Activated naive CD4-positive, alpha-beta T cell treated with anti-CD3 and anti-CD28 coated beads, Interleukin-2, amount 50 U/mL, for 16 hours (primary cell): Measurements from ENCODE around the gene CA14.
"Not testable (repeated sequence)": the region's sequence is repeated elsewhere in the genome, so short reads cannot be mapped to it uniquely, and the experiment has no call there.

Source experiments
- DNase-seq: peaks from one replicate; pipeline ENCODE4 v3.0.0-alpha.2; 2020

The CA14 gene

GRCh38 chr1:150236614-150237100 is 20.9 kb upstream of the CA14 start:
- no peak for DNase-seq

- DNase-seq, result not testable (repeated sequence)
Observed at GRCh38 chr1:150237176-150237575, 20.4 kb upstream of the CA14 start.

GRCh38 chr1:150237746-150238145 is 19.8 kb upstream of the CA14 start:
- DNase-seq, result no peak

- DNase-seq, result no peak
Observed at GRCh38 chr1:150243003-150243402, 14.6 kb upstream of the CA14 start.

GRCh38 chr1:150249936-150250335 is 7.6 kb upstream of the CA14 start:
- no peak for DNase-seq

- DNase-seq, result no peak
Observed at GRCh38 chr1:150256198-150256553, 1.4 kb upstream of the CA14 start.

GRCh38 chr1:150256554-150257341 is 826 bp upstream of the CA14 start:
- DNase-seq, result no peak

GRCh38 chr1:150259217-150259616 is 1.6 kb downstream of the CA14 start:
- DNase-seq, result no peak

GRCh38 chr1:150259758-150260669 is 2.4 kb downstream of the CA14 start:
- no peak for DNase-seq

- DNase-seq, result no peak
Observed at GRCh38 chr1:150261367-150261766, 3.8 kb downstream of the CA14 start.

GRCh38 chr1:150262388-150263320 is 5.1 kb downstream of the CA14 start:
- no peak for DNase-seq

- no peak for DNase-seq
Observed at GRCh38 chr1:150263549-150263948, 6.0 kb downstream of the CA14 start.

GRCh38 chr1:150267896-150268295 is 10.3 kb downstream of the CA14 start:
- DNase-seq, result no peak

- DNase-seq, result peak; percentile 27
Observed at GRCh38 chr1:150268340-150268704, 10.7 kb downstream of the CA14 start.

- peak; percentile 91 for DNase-seq
Observed at GRCh38 chr1:150268705-150269403, 11.3 kb downstream of the CA14 start, which contains the start of gene APH1A. Gene APH1A, minus strand, starts transcription at chr1:150269016. Its CDS starts 206 bp downstream, at chr1:150268810.

- no peak for DNase-seq
Observed at GRCh38 chr1:150269451-150269850, 11.9 kb downstream of the CA14 start.

GRCh38 chr1:150271291-150271959 is 13.9 kb downstream of the CA14 start:
- DNase-seq, result no peak

GRCh38 chr1:150273311-150273710 is 15.7 kb downstream of the CA14 start:
- DNase-seq, result no peak

- DNase-seq, result no peak
Observed at GRCh38 chr1:150280138-150280707, 22.6 kb downstream of the CA14 start.

- peak; percentile 67 for DNase-seq
Observed at GRCh38 chr1:150281221-150281757, 23.7 kb downstream of the CA14 start.
